ENCODE measurements around the gene CXorf66. TPM values are rescaled to one million over a fixed set of nuclear protein-coding genes. Genes with fewer than 3 reads are reported as not detected.

CXorf66 gene, protein sequence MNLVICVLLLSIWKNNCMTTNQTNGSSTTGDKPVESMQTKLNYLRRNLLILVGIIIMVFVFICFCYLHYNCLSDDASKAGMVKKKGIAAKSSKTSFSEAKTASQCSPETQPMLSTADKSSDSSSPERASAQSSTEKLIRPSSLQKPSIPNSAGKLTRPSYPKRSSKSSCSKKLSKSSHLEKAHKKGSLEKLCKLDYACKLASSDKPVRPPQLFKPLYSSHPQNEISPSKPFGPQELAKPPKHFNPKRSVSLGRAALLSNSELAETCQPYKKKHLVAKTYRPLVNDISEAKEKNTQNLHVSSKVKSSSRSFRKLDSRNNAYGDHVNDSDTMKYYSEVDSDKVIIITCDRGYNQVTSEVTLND
- total RNA-seq, result not detected
- polyA plus RNA-seq, result not detected
- long read RNA-seq, donor 1, result 0 reads
- long read RNA-seq, donor 2, result 0 reads
- long read RNA-seq, donor 3, result 0 reads

DNA sequence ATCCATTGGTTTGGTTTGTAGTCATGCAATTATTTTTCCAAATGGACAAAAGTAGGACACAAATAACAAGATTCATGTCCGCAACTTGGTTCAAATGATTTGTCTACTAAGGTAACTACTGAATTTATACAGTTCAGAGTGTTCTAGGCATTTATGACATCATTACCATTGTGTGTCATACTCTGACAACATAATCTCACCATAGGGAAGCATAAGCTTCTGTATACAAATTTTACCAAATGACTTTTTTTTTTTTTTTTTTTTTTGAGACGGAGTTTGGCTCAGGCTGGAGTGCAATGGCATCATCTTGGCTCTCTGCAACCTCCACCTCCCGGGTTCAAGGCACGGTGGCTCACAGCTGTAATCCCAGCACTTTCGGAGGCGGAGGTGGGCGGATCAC, at the start of gene CXorf66:
Gene CXorf66, minus strand, starts transcription at position 101 of the 400 bp plus-strand sequence. Its CDS starts 25 bp downstream, at position 76.
- H3K4me1 ChIP-seq, result no peaks in the 10 kb centered on the region
- DNase-seq (no peak), ATAC-seq (no peak)
- intact Hi-C loops (cut with DNase I), result no loop called here
- no peak within 1 kb of the TSS for H3K4me3 ChIP-seq
- H3K9me3 ChIP-seq, result no peaks in the 10 kb centered on the region
- TF ChIP-seq, protein P1, sequence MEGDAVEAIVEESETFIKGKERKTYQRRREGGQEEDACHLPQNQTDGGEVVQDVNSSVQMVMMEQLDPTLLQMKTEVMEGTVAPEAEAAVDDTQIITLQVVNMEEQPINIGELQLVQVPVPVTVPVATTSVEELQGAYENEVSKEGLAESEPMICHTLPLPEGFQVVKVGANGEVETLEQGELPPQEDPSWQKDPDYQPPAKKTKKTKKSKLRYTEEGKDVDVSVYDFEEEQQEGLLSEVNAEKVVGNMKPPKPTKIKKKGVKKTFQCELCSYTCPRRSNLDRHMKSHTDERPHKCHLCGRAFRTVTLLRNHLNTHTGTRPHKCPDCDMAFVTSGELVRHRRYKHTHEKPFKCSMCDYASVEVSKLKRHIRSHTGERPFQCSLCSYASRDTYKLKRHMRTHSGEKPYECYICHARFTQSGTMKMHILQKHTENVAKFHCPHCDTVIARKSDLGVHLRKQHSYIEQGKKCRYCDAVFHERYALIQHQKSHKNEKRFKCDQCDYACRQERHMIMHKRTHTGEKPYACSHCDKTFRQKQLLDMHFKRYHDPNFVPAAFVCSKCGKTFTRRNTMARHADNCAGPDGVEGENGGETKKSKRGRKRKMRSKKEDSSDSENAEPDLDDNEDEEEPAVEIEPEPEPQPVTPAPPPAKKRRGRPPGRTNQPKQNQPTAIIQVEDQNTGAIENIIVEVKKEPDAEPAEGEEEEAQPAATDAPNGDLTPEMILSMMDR (IDR thresholded peaks at IDR 0.05), result no peak
- no peak for TF ChIP-seq POLR2A (IDR thresholded peaks at IDR 0.05)
- H3K27ac ChIP-seq, result no peak within 1 kb of the TSS
- H3K36me3 ChIP-seq, result no peaks in the 10 kb centered on the region
- WGBS, 4 donors, result 83 to 96% (median 91%) methylated on average over 7 of the region's 7 CpGs
- H3K27me3 ChIP-seq, result peaks cover 0 to 8% (median 0%) of the 10 kb centered on the region in 9 donors

DNA sequence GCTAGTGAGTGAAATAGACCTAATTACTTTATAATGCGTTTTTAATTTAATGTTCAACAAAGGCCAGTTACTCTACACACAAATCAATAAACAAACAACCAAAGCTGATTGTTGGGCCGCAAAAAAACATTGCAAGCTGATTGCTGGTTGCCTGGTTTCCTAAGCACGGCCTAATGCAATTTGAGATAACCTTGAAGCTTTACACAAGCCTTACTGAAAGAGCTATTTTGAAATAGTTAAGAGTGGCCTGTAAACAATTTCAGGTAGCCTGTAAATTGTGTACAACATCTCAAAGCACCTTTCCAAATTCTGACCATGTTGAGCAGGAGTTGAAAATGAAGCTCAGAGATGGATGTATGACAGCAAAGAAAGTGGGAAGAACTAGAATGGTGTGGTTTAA, 17.5 kb upstream of the CXorf66 start:
- Histone ChIP-seq H3K4me1 (no peaks in the 10 kb centered on the region), H3K27ac (no peak overlapping the region), H3K9me3 (no peaks in the 10 kb centered on the region), H3K27me3 (no peaks in the 10 kb centered on the region), H3K4me3 (no peak overlapping the region), H3K36me3 (no peaks in the 10 kb centered on the region)
- WGBS, 4 donors, result 66 to 80% (median 75%) methylated on average over 3 of the region's 3 CpGs
- ATAC-seq, result no peak
- TF ChIP-seq POLR2A (IDR thresholded peaks at IDR 0.05), result no peak
- TF ChIP-seq, protein P1 (IDR thresholded peaks at IDR 0.05), result no peak
- intact Hi-C loops (cut with DNase I), result no loop called here
- DNase-seq, result no peak

DNA sequence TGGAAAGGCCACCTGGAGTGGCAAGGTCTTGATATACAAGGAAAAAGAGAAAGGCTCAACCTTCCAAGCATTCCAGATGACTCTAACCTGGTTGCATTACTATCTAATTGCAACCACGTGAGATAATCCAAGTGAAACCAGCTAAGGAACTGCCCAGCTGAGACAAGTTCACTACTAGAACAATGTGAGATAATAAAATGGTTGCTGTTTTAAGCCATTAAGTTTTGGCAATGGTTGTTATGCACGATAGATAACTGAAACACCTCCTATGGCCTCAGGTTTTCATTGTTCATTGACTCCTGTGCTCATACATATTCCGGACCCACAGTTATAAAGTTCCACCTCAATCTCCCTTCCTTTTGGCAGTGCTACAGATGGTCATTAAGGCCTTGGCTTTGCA, 9.2 kb upstream of the CXorf66 start:
- DNase-seq, result no peak
- ATAC-seq, result no peak
- H3K27me3 ChIP-seq, result peaks cover 0 to 18% (median 0%) of the 10 kb centered on the region in 9 donors
- no peak overlapping the region for H3K4me3 ChIP-seq
- H3K9me3 ChIP-seq, result peaks cover 0 to 8% (median 0%) of the 10 kb centered on the region in 12 donors
- no peak overlapping the region for H3K27ac ChIP-seq
- H3K4me1 ChIP-seq, result no peaks in the 10 kb centered on the region
- TF ChIP-seq, protein P1 (IDR thresholded peaks at IDR 0.05), result no peak
- WGBS, 4 donors, result 60 to 84% (median 71%) methylated on average over 3 of the region's 3 CpGs
- H3K36me3 ChIP-seq, result no peaks in the 10 kb centered on the region
- intact Hi-C loops (cut with DNase I), result loop anchor here in 1 of 10 donors (10.0 kb wide), 1 partner anchor 1200 kb away; no protein-coding TSS in a partner anchor

All from heart left ventricle (tissue), 16 donors.